Stimulated activated CD8-positive, alpha-beta memory T cell treated with anti-CD3 and anti-CD28 coated beads, Interleukin-4, amount 100 ng/mL, for 4 hours (primary cell): ENCODE data around the gene CACNA1E.
"Not testable (repeated sequence)": the region's sequence is repeated elsewhere in the genome, so short reads cannot be mapped to it uniquely, and the experiment has no call there.

ENCODE experiments used
- DNase-seq, 2 donors: peaks; one replicate each; pipeline ENCODE4 v3.0.0-alpha.2; 2020; ENCODE audit warnings: low read depth in 2 of 2, low spot score in 1 of 2

Gene CACNA1E

GRCh38 chr1:181516706-181517105 lies 33.4 kb downstream of the CACNA1E start:
- DNase-seq: no peak

- no peak for DNase-seq
These were observed 34.0 kb downstream of the CACNA1E start for GRCh38 chr1:181517181-181517875.

- no peak for DNase-seq
These were observed 34.8 kb downstream of the CACNA1E start for GRCh38 chr1:181518152-181518551.

- no peak for DNase-seq
These were observed 39.5 kb downstream of the CACNA1E start for GRCh38 chr1:181522864-181523263.

GRCh38 chr1:181525104-181525721 lies 41.9 kb downstream of the CACNA1E start:
- DNase-seq: no peak

- DNase-seq: not testable (repeated sequence)
These were observed 44.9 kb downstream of the CACNA1E start for GRCh38 chr1:181528241-181528640.

- no peak for DNase-seq
These were observed 48.1 kb downstream of the CACNA1E start for GRCh38 chr1:181531441-181531840.

- no peak for DNase-seq
These were observed 48.8 kb downstream of the CACNA1E start for GRCh38 chr1:181531951-181532600.

GRCh38 chr1:181538836-181539235 lies 55.5 kb downstream of the CACNA1E start:
- DNase-seq: no peak

- DNase-seq: no peak
These were observed 58.1 kb downstream of the CACNA1E start for GRCh38 chr1:181541458-181541857.

GRCh38 chr1:181541947-181542346 lies 58.6 kb downstream of the CACNA1E start:
- no peak for DNase-seq

- DNase-seq: not testable (repeated sequence)
These were observed 59.1 kb downstream of the CACNA1E start for GRCh38 chr1:181542406-181542805.

- no peak for DNase-seq
These were observed 62.1 kb downstream of the CACNA1E start for GRCh38 chr1:181545395-181545794.

GRCh38 chr1:181548497-181548896 lies 65.2 kb downstream of the CACNA1E start:
- DNase-seq: no peak

GRCh38 chr1:181551249-181551648 lies 67.9 kb downstream of the CACNA1E start:
- no peak for DNase-seq

- DNase-seq: no peak
These were observed 68.4 kb downstream of the CACNA1E start for GRCh38 chr1:181551754-181552153.

- no peak for DNase-seq
These were observed 71.1 kb downstream of the CACNA1E start for GRCh38 chr1:181554465-181554864.

GRCh38 chr1:181556631-181557030 lies 73.3 kb downstream of the CACNA1E start:
- DNase-seq: no peak

GRCh38 chr1:181557313-181557712 lies 74.0 kb downstream of the CACNA1E start:
- DNase-seq: no peak

GRCh38 chr1:181558416-181558815 lies 75.1 kb downstream of the CACNA1E start:
- DNase-seq: no peak

- DNase-seq: no peak
These were observed 75.8 kb downstream of the CACNA1E start for GRCh38 chr1:181559142-181559541.

- DNase-seq: no peak
These were observed 79.1 kb downstream of the CACNA1E start for GRCh38 chr1:181562395-181562794.
